Stimulated activated CD8-positive, alpha-beta memory T cell treated with anti-CD3 and anti-CD28 coated beads, Interleukin-12 subunit alpha, Interleukin-12 subunit beta, amount 100 ng/mL, for 4 hours (primary cell): ENCODE results near the gene ADAMTSL5.

Source experiments
- DNase-seq: peaks from one replicate; pipeline ENCODE4 v3.0.0-alpha.2; 2020; ENCODE audit warnings: low read depth

The ADAMTSL5 gene

DNA sequence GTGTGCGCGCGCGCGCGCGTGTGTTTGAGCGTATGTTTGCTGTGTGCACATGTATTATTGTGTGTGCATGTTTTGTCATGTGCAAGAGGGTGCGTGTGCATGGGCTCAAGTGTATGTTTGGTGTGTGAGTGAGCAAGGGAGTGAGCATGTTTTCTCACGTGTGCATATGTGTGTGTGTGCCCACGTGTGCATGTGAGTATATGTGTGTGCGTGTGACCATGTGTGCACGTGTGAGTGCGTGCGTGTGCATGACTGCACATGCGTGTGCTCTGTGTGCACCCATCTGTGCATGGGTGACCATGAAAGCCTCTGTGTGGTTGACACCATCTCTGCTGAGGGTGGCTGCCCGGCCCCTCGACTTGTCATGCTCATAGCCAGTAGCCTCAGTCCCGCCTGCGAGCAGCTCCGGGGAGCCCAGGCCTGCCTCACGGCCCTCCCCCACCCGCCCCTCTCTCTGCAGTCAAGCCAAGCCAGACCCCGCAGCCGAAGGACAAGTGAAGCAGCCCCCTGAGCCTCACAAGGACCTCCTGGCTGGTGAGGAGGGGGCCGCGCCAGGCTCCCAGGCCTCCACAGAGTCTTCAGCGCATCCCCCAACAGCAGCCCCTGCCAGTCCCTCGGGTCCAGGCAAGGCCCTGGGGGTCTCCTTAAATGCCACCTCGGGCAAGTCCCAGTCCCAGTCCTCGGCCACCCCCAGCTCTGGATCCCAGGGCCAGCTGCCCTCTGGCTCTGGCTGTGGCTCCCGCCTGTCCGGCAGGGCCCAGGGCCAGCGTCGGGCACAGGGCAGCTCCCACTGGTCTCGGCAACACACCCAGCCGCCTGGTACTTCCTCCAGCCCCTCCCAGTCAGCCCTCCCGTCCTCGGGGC, 15.9 kb downstream of the ADAMTSL5 start:
- no peak for DNase-seq

- no peak for DNase-seq
Observed at GRCh38 chr19:1495799-1496713, 16.8 kb downstream of the ADAMTSL5 start.

GRCh38 chr19:1495051-1495798, 17.6 kb downstream of the ADAMTSL5 start:
- no peak for DNase-seq

GRCh38 chr19:1494115-1494815, 18.6 kb downstream of the ADAMTSL5 start:
- no peak for DNase-seq

- no peak for DNase-seq
Observed at GRCh38 chr19:1492474-1493006, 20.3 kb downstream of the ADAMTSL5 start.

GRCh38 chr19:1491849-1492170, 21.0 kb downstream of the ADAMTSL5 start:
- no peak for DNase-seq

- no peak for DNase-seq
Observed at GRCh38 chr19:1491114-1491848, 21.5 kb downstream of the ADAMTSL5 start, which contains the start of gene REEP6. Gene REEP6, plus strand, starts transcription at chr19:1491181. Its CDS starts 89 bp downstream, at chr19:1491270.

- peak; percentile 92 for DNase-seq
Observed at GRCh38 chr19:1490311-1491113, 22.3 kb downstream of the ADAMTSL5 start, which contains the start of gene PCSK4. Gene PCSK4, minus strand, starts transcription at chr19:1490350. Its CDS starts 4 bp downstream, at chr19:1490346.

DNA sequence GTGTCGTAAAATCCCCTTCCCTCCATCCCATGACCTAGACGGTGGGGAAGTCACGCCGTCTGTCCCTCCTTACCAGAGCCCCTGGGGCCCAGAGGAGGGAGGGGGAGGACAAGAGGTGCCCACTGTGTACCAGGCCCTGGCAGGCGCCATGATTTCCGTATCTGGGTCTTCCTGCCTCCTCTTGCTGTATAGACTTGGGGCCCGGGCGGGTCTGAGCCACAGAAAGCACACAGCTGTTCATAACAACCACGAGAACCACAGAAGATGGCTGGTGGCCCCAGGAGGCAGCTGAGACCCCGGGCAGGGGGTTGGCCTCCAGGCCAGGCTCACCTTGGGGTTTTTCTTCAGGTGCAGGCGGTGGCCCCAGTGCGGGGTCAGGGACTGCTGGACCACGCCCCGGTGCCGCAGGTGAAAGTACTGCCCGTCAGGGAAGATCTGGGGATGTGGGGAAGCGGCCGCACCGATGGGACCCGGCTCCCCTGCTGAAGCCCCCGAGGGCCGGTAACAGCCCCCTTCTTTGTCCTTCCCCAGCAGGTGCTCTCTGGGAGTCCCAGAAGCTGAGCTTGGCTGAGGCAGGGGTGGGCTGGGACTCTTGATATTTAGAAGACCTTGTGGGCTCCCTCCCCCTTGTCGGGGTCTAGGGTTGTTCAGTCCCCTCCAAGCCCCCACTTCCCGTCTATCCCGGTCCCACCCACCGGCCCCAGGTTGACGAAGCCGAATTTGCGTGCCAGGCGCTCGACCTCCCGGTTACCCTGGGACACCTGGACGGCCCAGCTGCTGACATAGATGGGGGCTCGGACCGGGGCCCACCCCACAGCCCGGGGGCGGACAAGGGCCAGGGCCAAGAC, 23.1 kb downstream of the ADAMTSL5 start:
- DNase-seq, result no peak

DNA sequence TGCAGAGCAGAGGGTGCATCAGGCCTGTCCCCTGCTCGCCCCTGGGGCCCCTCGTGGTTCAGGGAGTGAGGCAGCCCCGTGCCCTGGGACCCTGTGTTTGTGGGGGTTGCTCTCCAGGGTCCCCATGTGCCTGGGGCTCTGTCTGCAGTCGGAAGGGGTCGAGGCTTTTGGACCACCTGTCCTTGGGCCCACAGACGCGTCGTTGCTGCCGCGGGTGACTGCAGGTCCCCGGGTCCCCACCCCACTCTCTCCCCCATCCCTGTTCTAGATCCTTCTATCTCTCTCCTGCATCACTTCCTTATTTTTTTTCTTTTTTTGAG, 24.6 kb downstream of the ADAMTSL5 start:
- no peak for DNase-seq

GRCh38 chr19:1487576-1488281, 25.1 kb downstream of the ADAMTSL5 start:
- DNase-seq, result no peak

DNA sequence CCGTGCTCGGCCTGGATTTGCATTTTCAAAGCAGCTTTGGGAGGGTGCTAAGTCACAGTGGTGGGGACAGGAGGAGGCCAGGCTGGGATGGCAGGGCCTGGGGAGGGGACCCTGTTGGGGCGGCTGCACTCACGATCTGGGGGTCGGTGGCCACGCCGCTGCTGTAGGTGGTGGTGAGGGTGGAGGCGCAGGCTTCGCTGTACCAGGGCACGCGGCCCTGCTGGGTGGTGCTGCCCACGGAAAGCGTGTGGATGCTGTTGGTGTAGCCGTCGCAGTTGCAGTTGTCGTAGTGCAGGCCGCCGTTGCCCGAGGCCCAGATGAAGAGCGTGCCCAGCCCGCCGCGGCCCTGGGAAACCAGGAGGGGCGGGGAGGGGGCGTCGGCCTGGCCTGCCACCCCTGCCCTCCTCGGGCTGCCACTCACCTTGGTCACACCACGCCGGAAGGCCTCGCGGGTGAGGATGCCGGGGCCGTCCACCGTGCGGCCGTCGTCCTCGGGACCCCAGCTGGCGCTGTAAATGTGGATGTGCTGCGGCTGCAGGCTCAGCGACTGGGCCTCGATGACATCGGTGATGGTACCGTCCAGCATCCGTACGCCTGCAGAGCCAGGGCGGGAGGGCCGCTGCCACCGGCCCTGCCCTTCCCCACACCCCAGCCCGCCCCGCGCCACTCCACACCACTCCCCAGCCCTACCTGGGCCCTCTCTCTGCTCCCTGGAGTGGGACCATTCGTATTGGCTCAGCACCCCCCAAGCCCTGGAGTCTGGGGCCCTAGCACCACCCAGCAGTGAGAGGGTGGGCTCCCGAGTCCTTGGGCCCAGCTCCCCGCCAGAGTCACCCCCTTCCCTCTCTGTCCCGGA, 25.9 kb downstream of the ADAMTSL5 start:
- no peak for DNase-seq

DNA sequence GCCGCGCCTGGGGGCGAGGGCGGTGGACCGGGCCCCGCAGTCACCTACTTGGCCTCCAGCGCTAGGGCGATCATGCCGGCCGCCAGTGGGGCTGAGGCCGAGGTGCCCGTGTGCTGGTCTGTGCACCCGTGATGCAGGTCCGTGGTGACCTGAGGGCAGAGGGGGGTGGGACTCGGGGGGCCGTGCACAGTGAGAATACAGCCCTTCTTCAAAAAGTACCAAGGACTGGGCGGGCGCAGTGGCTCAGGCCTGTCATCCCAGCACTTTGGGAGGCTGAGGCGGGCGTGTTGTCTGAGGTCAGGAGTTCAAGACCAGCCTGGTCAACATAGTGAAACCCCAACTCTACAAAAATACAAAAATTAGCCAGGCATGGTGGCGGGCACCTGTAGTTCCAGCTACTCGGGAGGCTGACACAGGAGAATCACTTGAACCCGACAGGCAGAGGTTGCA, 28.8 kb downstream of the ADAMTSL5 start:
- no peak for DNase-seq

DNA sequence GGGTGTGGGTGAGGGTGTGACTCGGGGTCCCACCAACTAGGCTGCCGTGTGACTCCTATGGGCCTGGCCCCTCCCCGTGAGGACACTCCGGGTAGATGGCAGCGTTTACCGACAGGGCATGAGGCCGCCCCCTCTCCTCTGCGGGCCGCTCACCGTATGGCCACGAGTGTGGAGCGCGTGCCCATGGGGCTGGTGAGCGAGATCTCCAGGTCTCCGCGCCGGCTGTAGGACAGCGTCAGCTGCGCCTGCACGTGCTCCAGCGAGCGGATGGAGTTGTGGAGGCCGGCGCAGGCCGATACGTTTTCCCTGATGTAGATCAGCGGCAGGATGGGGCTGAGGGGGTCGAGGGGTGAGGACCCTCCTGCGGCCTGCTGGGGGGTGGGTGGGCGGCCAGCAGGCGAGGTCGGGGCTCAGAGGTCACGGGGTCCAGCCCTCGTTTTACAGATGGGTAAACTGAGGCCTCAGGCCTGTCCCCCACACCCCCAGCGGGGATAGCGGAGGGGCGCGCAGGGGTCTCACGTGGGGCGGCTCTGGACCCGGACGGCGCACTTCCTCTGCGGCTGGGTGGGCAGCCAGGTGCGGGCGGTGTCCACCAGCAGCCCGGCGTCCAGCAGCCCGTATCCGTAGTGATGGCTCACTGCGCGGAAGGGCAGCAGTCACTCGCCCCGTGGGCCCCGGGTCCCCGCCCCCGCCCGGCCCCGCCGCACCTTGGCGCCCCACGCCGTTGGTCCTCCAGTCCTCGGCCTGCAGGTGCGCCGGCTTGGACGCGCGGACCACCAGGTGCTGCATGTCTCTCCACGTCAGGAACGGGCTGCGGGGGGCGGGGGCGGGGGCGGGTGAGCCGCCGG, 29.5 kb downstream of the ADAMTSL5 start:
- no peak for DNase-seq

DNA sequence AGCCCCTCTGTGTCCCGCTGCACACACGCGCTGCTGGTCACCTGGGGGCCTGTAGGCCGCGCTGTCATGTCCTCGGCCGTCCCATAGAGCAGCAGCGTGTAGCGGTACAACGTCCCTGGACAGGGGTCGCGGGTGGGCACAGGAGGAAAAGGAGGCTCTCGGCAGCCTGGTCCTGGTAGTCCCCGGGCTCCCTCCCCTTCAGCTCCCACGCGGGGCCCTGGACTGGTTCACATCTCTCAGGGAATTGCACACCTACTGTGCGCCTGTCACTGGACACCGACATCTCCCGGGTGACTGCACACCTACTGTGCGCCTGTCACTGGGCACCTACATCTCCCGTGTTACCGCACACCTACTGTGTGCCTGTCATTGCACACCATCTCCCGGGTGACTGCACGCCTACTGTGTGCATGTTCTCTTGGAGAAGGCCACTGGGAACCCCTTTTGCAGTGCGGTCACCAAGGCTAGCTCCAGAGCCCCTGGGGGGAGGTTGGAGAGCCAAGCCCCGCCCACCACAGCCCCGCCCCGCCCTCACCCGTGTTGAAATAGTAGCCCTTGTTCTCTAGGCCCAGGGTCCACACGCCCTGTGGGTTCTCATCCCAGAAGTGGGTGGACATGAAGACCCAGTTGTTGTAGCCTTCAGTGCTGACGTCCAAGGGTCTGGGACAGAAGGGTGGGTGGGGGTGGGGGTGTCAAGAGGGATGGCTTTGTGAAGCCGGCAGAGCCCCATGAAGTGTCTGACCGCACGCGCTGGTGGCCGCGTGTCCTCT, 30.3 kb downstream of the ADAMTSL5 start:
- DNase-seq, result no peak
